GM12891 (cell line): Measurements from ENCODE around the gene DPEP2NB.

Experiments
- PAX5 ChIP-seq: IDR thresholded peaks from 2 replicates; pipeline ENCODE4 v1.6.1; 2011; ENCODE audit warnings: low read length, moderate library complexity, mild to moderate bottlenecking; ENCODE audit not compliant: insufficient read depth, severe bottlenecking
- POLR2A ChIP-seq: IDR thresholded peaks from 2 replicates; pipeline ENCODE4 v1.6.1; 2011; ENCODE audit warnings: low read depth, low read length, control low read depth
- POLR2AphosphoS5 ChIP-seq: IDR thresholded peaks from 2 replicates; pipeline ENCODE4 v1.6.1; 2011; ENCODE audit warnings: low read depth, low read length, control low read depth
- POU2F2 ChIP-seq: IDR thresholded peaks from 2 replicates; pipeline ENCODE4 v1.6.1; 2011; ENCODE audit warnings: low read depth, mild to moderate bottlenecking, control low read depth, low read length, moderate library complexity
- SPI1 ChIP-seq: IDR thresholded peaks from 2 replicates; pipeline ENCODE4 v1.6.1; 2011; ENCODE audit warnings: low read depth, low read length, control low read depth
- TAF1 ChIP-seq: IDR thresholded peaks from 2 replicates; pipeline ENCODE4 v1.6.1; 2011; ENCODE audit warnings: low read depth, low read length, control low read depth

- TF ChIP-seq POLR2AphosphoS5 (no peak), POLR2A (no peak), TAF1 (no peak), PAX5 (no peak), SPI1 (no peak), POU2F2 (no peak)
These were observed 49.2 kb upstream of the DPEP2NB start for GRCh38 chr16:68064791-68065365.
